GM21381 (cell line): ENCODE data around the gene SOX21.

ENCODE experiments used
- ATAC-seq: cut with Tn5 transposase; IDR thresholded peaks from one replicate; pipeline ENCODE4 v1.9.1; 2021; ENCODE audit warnings: mild to moderate bottlenecking, moderate library complexity; ENCODE audit not compliant: unreplicated experiment

The SOX21 gene

GRCh38 chr13:94682229-94682628, 30.1 kb downstream of the SOX21 start:
- no peak for ATAC-seq

- ATAC-seq: no peak
These were observed 32.7 kb downstream of the SOX21 start for GRCh38 chr13:94679614-94680013.

- no peak for ATAC-seq
These were observed 33.5 kb downstream of the SOX21 start for GRCh38 chr13:94678845-94679244.

GRCh38 chr13:94677799-94678198, 34.5 kb downstream of the SOX21 start:
- ATAC-seq: no peak

GRCh38 chr13:94674609-94675348, 37.6 kb downstream of the SOX21 start:
- ATAC-seq: no peak

GRCh38 chr13:94673851-94674250, 38.5 kb downstream of the SOX21 start:
- ATAC-seq: no peak

GRCh38 chr13:94672400-94672799, 39.9 kb downstream of the SOX21 start:
- no peak for ATAC-seq

GRCh38 chr13:94667190-94667589, 45.2 kb downstream of the SOX21 start:
- no peak for ATAC-seq

GRCh38 chr13:94666065-94666464, 46.3 kb downstream of the SOX21 start:
- no peak for ATAC-seq

- ATAC-seq: no peak
These were observed 47.5 kb downstream of the SOX21 start for GRCh38 chr13:94664889-94665288.

GRCh38 chr13:94662274-94662945, 49.9 kb downstream of the SOX21 start:
- no peak for ATAC-seq

GRCh38 chr13:94661406-94661805, 50.9 kb downstream of the SOX21 start:
- ATAC-seq: no peak

GRCh38 chr13:94660695-94661326, 51.5 kb downstream of the SOX21 start:
- no peak for ATAC-seq
